ENCODE results near the gene MMP15.

The MMP15 gene

DNA sequence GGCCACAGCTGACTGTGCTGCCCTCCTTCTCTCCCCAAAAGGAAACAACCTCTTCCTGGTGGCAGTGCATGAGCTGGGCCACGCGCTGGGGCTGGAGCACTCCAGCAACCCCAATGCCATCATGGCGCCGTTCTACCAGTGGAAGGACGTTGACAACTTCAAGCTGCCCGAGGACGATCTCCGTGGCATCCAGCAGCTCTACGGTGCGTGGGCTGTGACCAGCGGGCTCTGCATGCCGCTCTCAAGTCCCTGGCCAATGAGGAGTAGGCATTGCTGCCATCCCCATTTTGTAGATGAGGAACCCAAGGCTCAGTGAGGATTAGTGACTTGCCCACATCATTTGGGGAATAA, 14.9 kb downstream of the MMP15 start:
- H3K4me2 ChIP-seq (ENCODE audit: low read length) = no peak overlapping the region
- TF ChIP-seq, protein P1, sequence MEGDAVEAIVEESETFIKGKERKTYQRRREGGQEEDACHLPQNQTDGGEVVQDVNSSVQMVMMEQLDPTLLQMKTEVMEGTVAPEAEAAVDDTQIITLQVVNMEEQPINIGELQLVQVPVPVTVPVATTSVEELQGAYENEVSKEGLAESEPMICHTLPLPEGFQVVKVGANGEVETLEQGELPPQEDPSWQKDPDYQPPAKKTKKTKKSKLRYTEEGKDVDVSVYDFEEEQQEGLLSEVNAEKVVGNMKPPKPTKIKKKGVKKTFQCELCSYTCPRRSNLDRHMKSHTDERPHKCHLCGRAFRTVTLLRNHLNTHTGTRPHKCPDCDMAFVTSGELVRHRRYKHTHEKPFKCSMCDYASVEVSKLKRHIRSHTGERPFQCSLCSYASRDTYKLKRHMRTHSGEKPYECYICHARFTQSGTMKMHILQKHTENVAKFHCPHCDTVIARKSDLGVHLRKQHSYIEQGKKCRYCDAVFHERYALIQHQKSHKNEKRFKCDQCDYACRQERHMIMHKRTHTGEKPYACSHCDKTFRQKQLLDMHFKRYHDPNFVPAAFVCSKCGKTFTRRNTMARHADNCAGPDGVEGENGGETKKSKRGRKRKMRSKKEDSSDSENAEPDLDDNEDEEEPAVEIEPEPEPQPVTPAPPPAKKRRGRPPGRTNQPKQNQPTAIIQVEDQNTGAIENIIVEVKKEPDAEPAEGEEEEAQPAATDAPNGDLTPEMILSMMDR (IDR thresholded peaks at IDR 0.05; ENCODE audit: low read length) = no peak
- TF ChIP-seq EZH2 (IDR thresholded peaks at IDR 0.05; ENCODE audit: borderline replicate concordance, low read length) = no peak

DNA sequence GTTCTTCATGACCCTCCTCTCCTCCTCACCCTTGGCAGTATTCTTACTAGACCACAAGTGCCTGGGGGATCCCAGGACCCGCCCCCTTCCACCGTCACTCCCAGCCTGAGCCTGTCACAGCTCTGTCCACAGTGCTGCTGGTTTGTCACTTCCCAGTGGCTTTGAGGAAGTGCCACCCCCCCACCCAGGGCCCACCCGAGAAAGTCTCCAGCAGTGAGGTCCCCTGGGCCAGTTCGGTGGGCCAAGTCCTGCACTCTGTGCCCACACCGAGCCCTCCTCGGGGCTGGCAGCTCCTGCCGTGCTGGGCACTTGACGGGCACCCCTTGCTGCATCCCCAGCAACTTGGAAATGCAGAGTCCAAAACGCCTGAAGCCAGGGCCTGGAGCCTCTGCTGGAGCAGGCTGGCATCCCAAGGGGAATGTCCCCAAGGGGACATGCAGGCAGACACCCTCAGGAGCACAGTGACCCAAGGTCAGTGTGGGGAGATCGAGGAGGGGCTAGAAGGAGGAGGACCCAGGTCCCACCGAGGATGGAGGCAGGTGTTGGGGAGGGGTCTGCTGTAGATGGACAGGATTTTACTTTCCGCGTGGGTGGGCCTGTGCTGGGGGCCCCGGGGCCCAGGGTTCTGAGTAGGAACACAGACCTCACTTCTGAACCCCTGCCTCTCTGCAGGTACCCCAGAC, 15.5 kb downstream of the MMP15 start:
- no peaks in the 10 kb centered on the region for H4K20me1 ChIP-seq (ENCODE audit: insufficient read depth, low read length)
- no peaks in the 10 kb centered on the region for H3K9me3 ChIP-seq (ENCODE audit: low read length)
- no peak overlapping the region for H3K4me3 ChIP-seq (ENCODE audit: low read depth, low read length, poor library complexity, severe bottlenecking)
- H3K4me2 ChIP-seq (ENCODE audit: low read length) = no peak overlapping the region
- no peaks in the 10 kb centered on the region for H3K4me1 ChIP-seq (ENCODE audit: insufficient read depth, low read length, severe bottlenecking)
- no peak overlapping the region for H3K27ac ChIP-seq (ENCODE audit: low read depth, low read length, poor library complexity, severe bottlenecking)
- H3F3A ChIP-seq (ENCODE audit: insufficient read depth, low read length) = no peaks in the 10 kb centered on the region
- TF ChIP-seq, protein P1 (IDR thresholded peaks at IDR 0.05; ENCODE audit: low read length) = no peak
- TF ChIP-seq EZH2 (IDR thresholded peaks at IDR 0.05; ENCODE audit: borderline replicate concordance, low read length) = no peak
- no peaks in the 10 kb centered on the region for H3K36me3 ChIP-seq (ENCODE audit: insufficient read depth, low read length)
- H3K9me2 ChIP-seq (ENCODE audit: low read depth, low read length) = no peaks in the 10 kb centered on the region
- no peak overlapping the region for H2AFZ ChIP-seq (ENCODE audit: low read length)
- no peak overlapping the region for H3K9ac ChIP-seq (ENCODE audit: low read length)
- no peaks in the 10 kb centered on the region for H3K79me2 ChIP-seq (ENCODE audit: insufficient read depth, low read length)
- H3K27me3 ChIP-seq (ENCODE audit: insufficient read depth, low read length) = no peaks in the 10 kb centered on the region

More for the DNA sequence above, 14.9 kb downstream of the MMP15 start:
- no peaks in the 10 kb centered on the region for H3F3A ChIP-seq (ENCODE audit: insufficient read depth, low read length)
- H3K9me2 ChIP-seq (ENCODE audit: low read depth, low read length) = no peaks in the 10 kb centered on the region
- H3K79me2 ChIP-seq (ENCODE audit: insufficient read depth, low read length) = no peaks in the 10 kb centered on the region
- H3K4me3 ChIP-seq (ENCODE audit: low read depth, low read length, poor library complexity, severe bottlenecking) = no peak overlapping the region
- H3K27ac ChIP-seq (ENCODE audit: low read depth, low read length, poor library complexity, severe bottlenecking) = no peak overlapping the region
- H2AFZ ChIP-seq (ENCODE audit: low read length) = no peak overlapping the region
- no peaks in the 10 kb centered on the region for H4K20me1 ChIP-seq (ENCODE audit: insufficient read depth, low read length)
- H3K4me1 ChIP-seq (ENCODE audit: insufficient read depth, low read length, severe bottlenecking) = no peaks in the 10 kb centered on the region
- no peaks in the 10 kb centered on the region for H3K27me3 ChIP-seq (ENCODE audit: insufficient read depth, low read length)
- no peaks in the 10 kb centered on the region for H3K36me3 ChIP-seq (ENCODE audit: insufficient read depth, low read length)
- no peaks in the 10 kb centered on the region for H3K9me3 ChIP-seq (ENCODE audit: low read length)
- no peak overlapping the region for H3K9ac ChIP-seq (ENCODE audit: low read length)

DNA sequence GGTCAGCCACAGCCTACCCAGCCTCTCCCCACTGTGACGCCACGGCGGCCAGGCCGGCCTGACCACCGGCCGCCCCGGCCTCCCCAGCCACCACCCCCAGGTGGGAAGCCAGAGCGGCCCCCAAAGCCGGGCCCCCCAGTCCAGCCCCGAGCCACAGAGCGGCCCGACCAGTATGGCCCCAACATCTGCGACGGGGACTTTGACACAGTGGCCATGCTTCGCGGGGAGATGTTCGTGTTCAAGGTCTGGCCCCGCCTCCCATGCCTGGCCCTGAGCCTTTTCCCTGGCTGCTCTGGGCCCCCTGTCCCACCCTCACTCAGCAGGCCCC, 16.0 kb downstream of the MMP15 start:
- Histone ChIP-seq H3K4me1 (ENCODE audit: insufficient read depth, low read length, severe bottlenecking) (no peaks in the 10 kb centered on the region), H3K27ac (ENCODE audit: low read depth, low read length, poor library complexity, severe bottlenecking) (no peak overlapping the region), H3K27me3 (ENCODE audit: insufficient read depth, low read length) (no peaks in the 10 kb centered on the region), H3F3A (ENCODE audit: insufficient read depth, low read length) (no peaks in the 10 kb centered on the region), H3K79me2 (ENCODE audit: insufficient read depth, low read length) (no peaks in the 10 kb centered on the region), H3K4me2 (ENCODE audit: low read length) (no peak overlapping the region), H3K4me3 (ENCODE audit: low read depth, low read length, poor library complexity, severe bottlenecking) (no peak overlapping the region), H2AFZ (ENCODE audit: low read length) (no peak overlapping the region), H3K9me2 (ENCODE audit: low read depth, low read length) (no peaks in the 10 kb centered on the region), H3K9me3 (ENCODE audit: low read length) (no peaks in the 10 kb centered on the region), H4K20me1 (ENCODE audit: insufficient read depth, low read length) (no peaks in the 10 kb centered on the region), H3K36me3 (ENCODE audit: insufficient read depth, low read length) (no peaks in the 10 kb centered on the region), H3K9ac (ENCODE audit: low read length) (no peak overlapping the region)
- TF ChIP-seq, protein P1 (IDR thresholded peaks at IDR 0.05; ENCODE audit: low read length) = no peak
- no peak for TF ChIP-seq EZH2 (IDR thresholded peaks at IDR 0.05; ENCODE audit: borderline replicate concordance, low read length)
